Left lung (tissue), 10 donors: ENCODE data around the gene ZNF681. TPM values are rescaled to one million over a fixed set of nuclear protein-coding genes. Genes with fewer than 3 reads are reported as not detected.
"Not testable (repeated sequence)": the region's sequence is repeated elsewhere in the genome, so short reads cannot be mapped to it uniquely, and the experiment has no call there.

Experiments used
- ATAC-seq: fragments of 200-7000 bp; cut with Tn5 transposase; one replicate; pipeline ENCODE4 v1.9.1; 2020; ENCODE audit warnings: moderate library complexity
- DNase-seq, 4 donors: peaks; one replicate each; pipeline ENCODE4 v3.0.0-alpha.2; 2013 to 2020
- H3K27ac ChIP-seq, 2 donors: fragments of 200-600 bp; sonication (generic) in 1 of 2; one replicate each; pipeline versions ENCODE4 v1.5.0 to v1.8.0; 2020 to 2021
- H3K27me3 ChIP-seq, 2 donors: fragments of 200-600 bp; sonication (generic) in 1 of 2; one replicate each; pipeline versions ENCODE4 v1.5.0 to v1.8.0; 2020 to 2021
- H3K36me3 ChIP-seq, 2 donors: fragments of 200-600 bp; sonication (generic) in 1 of 2; one replicate each; pipeline versions ENCODE4 v1.5.0 to v1.8.0; 2020 to 2021
- H3K4me1 ChIP-seq, 2 donors: fragments of 200-600 bp; one replicate each; pipeline ENCODE4 v1.8.0; 2021
- H3K4me3 ChIP-seq, 2 donors: fragments of 200-600 bp; sonication (generic) in 1 of 2; one replicate each; pipeline versions ENCODE4 v1.5.0 to v1.8.0; 2020 to 2021; ENCODE audit warnings: mild to moderate bottlenecking in 1 of 2
- H3K9me3 ChIP-seq, 2 donors: fragments of 200-600 bp; sonication (generic) in 1 of 2; one replicate each; pipeline versions ENCODE4 v1.5.0 to v1.8.0; 2020 to 2021
- CTCF ChIP-seq, 2 donors: fragments of 200-600 bp; sonication (generic) in 1 of 2; IDR thresholded peaks; one replicate each; pipeline versions ENCODE4 v1.5.0 to v1.8.0; 2021; ENCODE audit warnings: antibody characterized with exemption in 2 of 2
- intact Hi-C, 2 donors: fragments of 100-400 bp; cut with DNase I; formaldehyde crosslinking; loops; one replicate each; pipeline versions ENCODE4 v1.11.2 to v1.14.2; 2022
- polyA plus RNA-seq, 6 donors: library from polyadenylated mRNA; unstranded; fragments of 120-200 nt; gene quantifications; one replicate each; pipeline ENCODE4 v1.2.1, GENCODE V29; 2013; ENCODE audit not compliant: insufficient read length in 6 of 6
- total RNA-seq, 2 donors: library from RNA; stranded (reverse); fragmentation: NEBNext Ultra II Directional; extraction: Animal tissue kit (Norgen Biotek cat#: 25700); gene quantifications; one replicate each; pipeline ENCODE4 v1.2.1, GENCODE V29; 2021
- donor health status: DM: no; HTN: yes; CAD: no.
- donor health status: DM: no; HTN: no; CAD: no.

Gene ZNF681
- total and polyA plus RNA-seq, 8 donors: 2.6 to 8.9 (median 6.5) TPM

DNA sequence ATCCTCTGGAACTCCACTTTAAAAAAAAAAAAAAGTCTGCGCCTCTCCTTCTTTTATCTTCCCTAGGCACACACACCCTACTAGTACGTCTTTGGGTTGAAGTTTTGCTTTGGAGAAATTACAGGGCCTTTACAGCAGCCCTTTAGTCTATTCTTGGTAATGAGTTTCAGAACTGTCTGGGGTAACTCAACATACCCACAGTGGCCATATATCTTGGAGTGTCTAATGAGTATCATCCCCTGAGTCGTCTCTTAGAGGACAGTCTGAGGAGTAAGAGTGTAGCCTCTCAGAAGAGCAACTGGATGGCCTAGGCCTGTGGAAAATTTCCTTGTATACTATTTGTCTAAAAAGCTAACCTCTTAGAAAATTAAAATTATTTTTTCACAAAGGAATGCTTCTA is 6.1 kb upstream of the ZNF681 start:
- Histone ChIP-seq H3K4me1 (no peaks in the 10 kb centered on the region), H3K27me3 (no peaks in the 10 kb centered on the region), H3K27ac (no peak overlapping the region), H3K9me3 (peaks cover 0 to 5% of the 10 kb centered on the region in 2 donors), H3K36me3 (no peaks in the 10 kb centered on the region), H3K4me3 (no peak overlapping the region)
- DNase-seq: no peak
- TF ChIP-seq CTCF (IDR thresholded peaks at IDR 0.05): no peak
- intact Hi-C loops: no loop called here
- no peak for ATAC-seq

DNA sequence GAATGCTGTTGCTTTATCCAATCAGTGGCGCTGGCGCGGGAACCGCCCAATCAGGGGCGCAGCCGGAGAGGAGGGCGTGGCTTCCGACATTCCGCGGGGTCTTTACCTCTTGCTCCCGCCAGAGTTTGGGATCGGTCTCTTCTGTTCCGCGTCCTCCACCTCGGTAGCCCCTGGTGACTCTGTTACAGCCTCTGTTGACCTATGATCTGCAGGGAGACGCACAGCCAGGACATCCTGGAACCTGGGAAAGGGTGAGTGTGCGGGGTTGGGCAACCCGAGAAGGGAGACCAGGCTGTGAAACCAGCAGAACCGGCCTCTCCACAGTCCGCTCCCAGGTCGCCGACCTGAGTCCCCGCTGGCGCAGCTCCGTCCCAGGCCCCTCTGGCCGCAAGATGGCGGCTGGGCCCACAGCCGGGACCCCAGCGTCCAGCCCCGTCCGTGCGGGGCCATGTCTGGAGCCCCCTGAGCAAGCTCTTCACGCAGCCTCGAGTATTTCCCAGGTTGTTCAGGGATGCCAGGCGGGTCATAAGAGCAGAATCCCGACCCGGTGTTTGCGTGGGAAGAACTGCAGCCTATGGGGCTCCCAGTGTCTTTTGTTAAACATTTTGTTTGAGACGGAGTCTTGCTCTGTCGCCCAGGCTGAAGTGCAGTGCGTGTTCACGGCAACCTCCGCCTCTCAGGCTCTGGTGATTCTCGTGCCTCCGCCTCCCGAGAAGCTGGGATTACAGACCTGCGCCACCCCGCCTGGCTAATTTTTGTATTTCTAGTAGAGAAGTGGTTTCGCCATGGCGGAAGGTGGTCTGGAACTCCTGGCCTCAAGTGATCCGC is 4.4 kb upstream of the ZNF681 start:
- Histone ChIP-seq H3K27me3 (no peaks in the 10 kb centered on the region), H3K36me3 (no peaks in the 10 kb centered on the region), H3K27ac (peak overlapping the region; percentile 75 to 77), H3K4me1 (peaks cover 0 to 4% of the 10 kb centered on the region in 2 donors), H3K9me3 (no peaks in the 10 kb centered on the region), H3K4me3 (peak overlapping the region; percentile 60 to 74)
- DNase-seq (peak; percentile 78 to 88 (median 86)), ATAC-seq (peak; percentile 91)
- no peak for TF ChIP-seq CTCF (IDR thresholded peaks at IDR 0.05)
- intact Hi-C loops: no loop called here

- intact Hi-C loops: no loop called here
- Histone ChIP-seq H3K9me3 (no peaks in the 10 kb centered on the region), H3K4me1 (peaks cover 0 to 4% of the 10 kb centered on the region in 2 donors), H3K4me3 (peak overlapping the region; percentile 60 to 74), H3K27me3 (no peaks in the 10 kb centered on the region), H3K36me3 (no peaks in the 10 kb centered on the region), H3K27ac (peak overlapping the region in 1 of 2 donors; percentile 77)
- DNase-seq: no peak
- ATAC-seq: no peak
- no peak for TF ChIP-seq CTCF (IDR thresholded peaks at IDR 0.05)
Measured at GRCh38 chr19:23762548-23762883, 3.8 kb upstream of the ZNF681 start.

GRCh38 chr19:23760326-23760725 is 1.6 kb upstream of the ZNF681 start:
- H3K4me1 ChIP-seq, H3K27ac ChIP-seq, H3K27me3 ChIP-seq, H3K4me3 ChIP-seq, ATAC-seq, intact Hi-C loops, H3K36me3 ChIP-seq, DNase-seq, H3K9me3 ChIP-seq: not testable (repeated sequence)

DNA sequence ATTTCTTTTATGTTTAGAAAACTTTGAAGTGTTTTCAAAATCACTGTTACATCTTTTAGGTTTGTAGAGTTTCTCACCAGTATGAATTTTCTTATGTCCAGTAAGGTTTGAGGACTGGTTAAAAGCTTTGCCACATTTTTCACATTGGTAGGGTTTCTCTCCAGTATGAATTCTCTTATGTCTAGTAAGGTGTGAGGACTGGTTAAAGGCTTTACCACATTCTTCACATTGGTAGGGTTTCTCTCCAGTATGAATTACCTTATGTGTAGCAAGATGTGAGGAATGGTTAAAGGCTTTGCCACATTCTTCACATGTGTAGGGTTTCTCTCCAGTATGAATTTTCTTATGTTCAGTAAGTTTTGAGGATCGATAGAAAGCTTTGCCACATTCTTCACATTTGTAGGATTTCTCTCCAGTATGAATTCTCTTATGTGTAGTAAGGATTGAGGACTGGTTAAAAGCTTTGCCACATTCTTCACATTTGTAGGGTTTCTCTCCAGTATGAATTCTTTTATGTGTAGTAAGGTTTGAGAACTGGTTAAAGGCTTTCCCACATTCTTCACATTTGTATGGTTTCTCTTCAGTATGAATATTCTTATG is 15.0 kb downstream of the ZNF681 start:
- H3K4me3 ChIP-seq, ATAC-seq, H3K27ac ChIP-seq, H3K27me3 ChIP-seq, DNase-seq, H3K4me1 ChIP-seq, intact Hi-C loops: not testable (repeated sequence)
- H3K9me3 ChIP-seq: peaks cover 9 to 93% of the 10 kb centered on the region in 2 donors
- H3K36me3 ChIP-seq: peaks cover 0 to 40% of the 10 kb centered on the region in 2 donors

GRCh38 chr19:23730729-23731465 is 27.8 kb downstream of the ZNF681 start:
- DNase-seq, H3K36me3 ChIP-seq, H3K4me3 ChIP-seq, H3K27ac ChIP-seq, ATAC-seq, H3K4me1 ChIP-seq, intact Hi-C loops, H3K27me3 ChIP-seq: not testable (repeated sequence)
- peaks cover 0 to 48% of the 10 kb centered on the region in 2 donors for H3K9me3 ChIP-seq

DNA sequence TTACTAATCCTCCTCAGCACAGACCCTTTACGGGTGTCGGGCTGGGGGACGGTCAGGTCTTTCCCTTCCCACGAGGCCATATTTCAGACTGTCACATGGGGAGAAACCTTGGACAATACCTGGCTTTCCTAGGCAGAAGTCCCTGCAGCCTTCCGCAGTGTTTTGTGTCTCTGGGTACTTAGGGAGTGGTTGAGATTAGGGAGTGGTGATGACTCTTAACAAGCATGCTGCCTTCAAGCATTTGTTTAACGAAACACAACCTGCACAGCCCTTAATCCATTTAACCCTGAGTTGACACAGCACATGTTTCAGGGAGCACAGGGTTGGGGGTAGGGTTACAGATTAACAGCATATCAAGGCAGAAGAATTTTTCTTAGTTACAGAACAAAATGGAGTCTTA is 34.5 kb downstream of the ZNF681 start:
- DNase-seq, intact Hi-C loops, H3K27ac ChIP-seq, ATAC-seq, H3K4me3 ChIP-seq, H3K27me3 ChIP-seq, H3K4me1 ChIP-seq, H3K36me3 ChIP-seq: not testable (repeated sequence)
- H3K9me3 ChIP-seq: peaks cover 0 to 14% of the 10 kb centered on the region in 2 donors
